ENCODE results near the gene VPS39. TPM values are rescaled to one million over a fixed set of nuclear protein-coding genes. Genes with fewer than 3 reads are reported as not detected.

VPS39 gene
- polyA plus RNA-seq, 1 donor (not counting 4 experiments of a cell fraction or from before 2014, with no cell fraction given): 29.7 TPM

DNA sequence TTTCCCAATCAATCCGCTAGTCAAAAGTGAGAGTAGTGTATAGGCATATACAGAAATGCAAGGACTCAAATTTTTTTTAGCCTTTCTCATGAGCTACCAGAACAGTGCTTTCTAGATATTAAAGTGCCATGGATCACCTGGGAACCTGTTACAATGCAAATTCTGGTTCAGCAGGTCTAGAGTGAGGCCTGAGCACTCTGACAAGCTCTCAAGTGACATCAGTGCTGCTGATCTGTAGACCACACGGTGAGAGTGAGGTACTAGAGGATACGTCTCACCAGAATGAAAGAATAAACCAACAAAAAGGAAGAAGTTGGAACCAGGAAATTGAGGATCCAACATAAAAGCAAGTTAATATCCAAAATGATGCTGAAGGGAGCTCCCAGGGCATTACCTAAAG lies 97.7 kb downstream of the VPS39 start:
- Histone ChIP-seq H3K9me1 (ENCODE audit: control insufficient read depth, extremely low read depth, insufficient read depth, low read length) (no peaks in the 10 kb centered on the region), H3K4me1 (ENCODE audit: control insufficient read depth, extremely low read depth, insufficient read depth, low read length) (peaks cover 6% of the 10 kb centered on the region), H3K36me3 (ENCODE audit: control insufficient read depth in 2 of 2, extremely low read depth in 1 of 2, insufficient read depth in 2 of 2, low read length in 2 of 2) (no peaks in the 10 kb centered on the region), H4K20me1 (ENCODE audit: control insufficient read depth, extremely low read depth, insufficient read depth, low read length) (no peaks in the 10 kb centered on the region), H3K27ac (ENCODE audit: control insufficient read depth, insufficient read depth, low read length) (no peak overlapping the region), H3K27me3 (ENCODE audit: control insufficient read depth, extremely low read depth, insufficient read depth, low read length) (no peaks in the 10 kb centered on the region), H3K9me3 (ENCODE audit: control insufficient read depth, low read depth, low read length) (no peaks in the 10 kb centered on the region), H2AFZ (ENCODE audit: control insufficient read depth, low read length) (no peak overlapping the region), H3K4me2 (ENCODE audit: control insufficient read depth, extremely low read depth, insufficient read depth, low read depth, low read length) (no peak overlapping the region), H3K4me3 (ENCODE audit: control insufficient read depth in 2 of 3, extremely low read depth in 1 of 3, insufficient read depth in 2 of 3, low read depth in 1 of 3, low read length in 3 of 3) (no peak overlapping the region), H3K79me2 (ENCODE audit: control insufficient read depth, insufficient read depth, low read length) (no peaks in the 10 kb centered on the region), H3K9ac (ENCODE audit: control insufficient read depth, extremely low read depth, insufficient read depth, low read length) (no peak overlapping the region)
- dilution Hi-C loops (cut with MboI; ENCODE audit: extremely low pct_ligation_motif_present, low sequenced_read_pairs): no loop called here
- TF ChIP-seq, protein P1, sequence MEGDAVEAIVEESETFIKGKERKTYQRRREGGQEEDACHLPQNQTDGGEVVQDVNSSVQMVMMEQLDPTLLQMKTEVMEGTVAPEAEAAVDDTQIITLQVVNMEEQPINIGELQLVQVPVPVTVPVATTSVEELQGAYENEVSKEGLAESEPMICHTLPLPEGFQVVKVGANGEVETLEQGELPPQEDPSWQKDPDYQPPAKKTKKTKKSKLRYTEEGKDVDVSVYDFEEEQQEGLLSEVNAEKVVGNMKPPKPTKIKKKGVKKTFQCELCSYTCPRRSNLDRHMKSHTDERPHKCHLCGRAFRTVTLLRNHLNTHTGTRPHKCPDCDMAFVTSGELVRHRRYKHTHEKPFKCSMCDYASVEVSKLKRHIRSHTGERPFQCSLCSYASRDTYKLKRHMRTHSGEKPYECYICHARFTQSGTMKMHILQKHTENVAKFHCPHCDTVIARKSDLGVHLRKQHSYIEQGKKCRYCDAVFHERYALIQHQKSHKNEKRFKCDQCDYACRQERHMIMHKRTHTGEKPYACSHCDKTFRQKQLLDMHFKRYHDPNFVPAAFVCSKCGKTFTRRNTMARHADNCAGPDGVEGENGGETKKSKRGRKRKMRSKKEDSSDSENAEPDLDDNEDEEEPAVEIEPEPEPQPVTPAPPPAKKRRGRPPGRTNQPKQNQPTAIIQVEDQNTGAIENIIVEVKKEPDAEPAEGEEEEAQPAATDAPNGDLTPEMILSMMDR (optimal IDR thresholded peaks at IDR 0.05 in 1 of 3, IDR thresholded peaks at IDR 0.05 in 1 of 3, conservative IDR thresholded peaks at IDR 0.05 in 1 of 3; ENCODE audit: extremely low read depth in 1 of 3, insufficient read depth in 2 of 3, low read length in 3 of 3): no peak
- TF ChIP-seq EZH2 (IDR thresholded peaks at IDR 0.05; ENCODE audit: low read length): no peak
- DNase-seq (ENCODE audit: low read depth, low spot score) (no peak), FAIRE-seq (no peak)

DNA sequence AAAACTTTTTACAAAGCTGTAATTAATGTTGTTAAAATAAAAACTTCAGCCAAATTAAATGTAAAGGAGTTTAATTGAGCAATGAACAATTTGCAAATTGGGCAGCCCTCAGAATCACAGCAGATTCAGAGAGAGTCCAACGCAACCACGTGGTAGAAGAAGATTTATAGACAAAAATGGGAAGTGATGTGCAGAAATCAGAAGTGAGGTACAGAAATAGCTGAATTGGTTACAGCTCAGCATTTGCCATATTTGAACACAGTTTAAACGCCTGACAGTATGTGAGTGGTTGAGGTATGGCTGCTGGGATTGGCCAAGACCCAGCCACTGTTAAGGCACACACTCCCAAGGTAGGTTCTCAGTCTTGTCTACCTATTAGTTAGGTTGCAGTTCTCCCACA lies 99.3 kb downstream of the VPS39 start:
- TF ChIP-seq, protein P1 (optimal IDR thresholded peaks at IDR 0.05 in 1 of 3, IDR thresholded peaks at IDR 0.05 in 1 of 3, conservative IDR thresholded peaks at IDR 0.05 in 1 of 3; ENCODE audit: extremely low read depth in 1 of 3, insufficient read depth in 2 of 3, low read length in 3 of 3): no peak
- H3K4me2 ChIP-seq (ENCODE audit: control insufficient read depth, extremely low read depth, insufficient read depth, low read depth, low read length): no peak overlapping the region

More for the DNA sequence above, 99.3 kb downstream of the VPS39 start:
- Histone ChIP-seq H4K20me1 (ENCODE audit: control insufficient read depth, extremely low read depth, insufficient read depth, low read length) (no peaks in the 10 kb centered on the region), H3K79me2 (ENCODE audit: control insufficient read depth, insufficient read depth, low read length) (no peaks in the 10 kb centered on the region), H3K9ac (ENCODE audit: control insufficient read depth, extremely low read depth, insufficient read depth, low read length) (no peak overlapping the region), H3K27ac (ENCODE audit: control insufficient read depth, insufficient read depth, low read length) (no peak overlapping the region), H2AFZ (ENCODE audit: control insufficient read depth, low read length) (no peak overlapping the region), H3K27me3 (ENCODE audit: control insufficient read depth, extremely low read depth, insufficient read depth, low read length) (no peaks in the 10 kb centered on the region), H3K4me3 (ENCODE audit: control insufficient read depth in 2 of 3, extremely low read depth in 1 of 3, insufficient read depth in 2 of 3, low read depth in 1 of 3, low read length in 3 of 3) (no peak overlapping the region), H3K9me3 (ENCODE audit: control insufficient read depth, low read depth, low read length) (no peaks in the 10 kb centered on the region), H3K9me1 (ENCODE audit: control insufficient read depth, extremely low read depth, insufficient read depth, low read length) (no peaks in the 10 kb centered on the region), H3K4me1 (ENCODE audit: control insufficient read depth, extremely low read depth, insufficient read depth, low read length) (peaks cover 6% of the 10 kb centered on the region), H3K36me3 (ENCODE audit: control insufficient read depth in 2 of 2, extremely low read depth in 1 of 2, insufficient read depth in 2 of 2, low read length in 2 of 2) (no peaks in the 10 kb centered on the region)
- dilution Hi-C loops (cut with MboI; ENCODE audit: extremely low pct_ligation_motif_present, low sequenced_read_pairs): no loop called here
- DNase-seq (ENCODE audit: low read depth, low spot score): no peak
- FAIRE-seq: no peak

Small RNAs within 50 kb of the gene (small RNA-seq; reads per million reads assigned to genes)
- 0.60 to 15.6 (median 7.3) reads per million in 3 experiments for gene MIR627 (ENCODE audit: insufficient read length in 3 of 3, low read depth in 3 of 3, low replicate concordance in 1 of 3)

Other genes with a start within 250 kb of the VPS39 start
- 29.5 to 49.7 TPM (median 31.5 TPM) in 3 replicates for gene EHD4, start 235.7 kb downstream of the VPS39 start, polyA plus RNA-seq
- 1.1 to 6.7 TPM (median 3.5 TPM) in 3 replicates for gene PLA2G4E, start 187.3 kb downstream of the VPS39 start, polyA plus RNA-seq
- 0.45 to 1.5 TPM (median 0.69 TPM) in 3 replicates for gene PLA2G4D, start 113.7 kb downstream of the VPS39 start, polyA plus RNA-seq
- gene PLA2G4F, start 51.7 kb downstream of the VPS39 start, polyA plus RNA-seq: 1.1 to 15.5 TPM (median 4.4 TPM) in 3 replicates
- gene GANC, start 64.9 kb upstream of the VPS39 start, polyA plus RNA-seq: 21.5 to 46.2 TPM (median 46.2 TPM) in 3 replicates
- 38.5 to 43.7 TPM (median 38.7 TPM) in 3 replicates for gene TMEM87A, start 65.1 kb upstream of the VPS39 start, polyA plus RNA-seq
- 6.9 to 28.8 TPM (median 15.8 TPM) in 3 replicates for gene CAPN3, start 151.2 kb upstream of the VPS39 start, polyA plus RNA-seq